Ishikawa (cell line): ENCODE results near the gene BRD3.

Source experiments
- CEBPB ChIP-seq: IDR thresholded peaks from 2 replicates; pipeline ENCODE4 v1.6.1; 2012
- CREB1 ChIP-seq: IDR thresholded peaks from 2 replicates; pipeline ENCODE4 v1.6.1; 2012; ENCODE audit warnings: low read depth
- EP300 ChIP-seq: IDR thresholded peaks from 2 replicates; pipeline ENCODE4 v1.6.1; 2012; ENCODE audit warnings: borderline replicate concordance
- FOXM1 ChIP-seq: IDR thresholded peaks from 2 replicates; pipeline ENCODE4 v1.6.1; 2012; ENCODE audit warnings: low read depth, borderline replicate concordance
- NFIC ChIP-seq: IDR thresholded peaks from 2 replicates; pipeline ENCODE4 v1.6.1; 2012
- TAF1 ChIP-seq: IDR thresholded peaks from 2 replicates; pipeline ENCODE4 v1.6.1; 2012; ENCODE audit warnings: low read depth, mild to moderate bottlenecking
- TCF12 ChIP-seq: IDR thresholded peaks from 2 replicates; pipeline ENCODE4 v1.6.1; 2012; ENCODE audit warnings: low read depth
- YY1 ChIP-seq: IDR thresholded peaks from 2 replicates; pipeline ENCODE4 v1.6.1; 2012; ENCODE audit warnings: low read depth
- TF ChIP-seq, protein P1 (sequence below): IDR thresholded peaks from 2 replicates; pipeline ENCODE4 v1.6.1; 2012; ENCODE audit warnings: low read depth, mild to moderate bottlenecking
- TF ChIP-seq, protein P2 (sequence below): IDR thresholded peaks from 2 replicates; pipeline ENCODE4 v1.6.1; 2012

DNA sequence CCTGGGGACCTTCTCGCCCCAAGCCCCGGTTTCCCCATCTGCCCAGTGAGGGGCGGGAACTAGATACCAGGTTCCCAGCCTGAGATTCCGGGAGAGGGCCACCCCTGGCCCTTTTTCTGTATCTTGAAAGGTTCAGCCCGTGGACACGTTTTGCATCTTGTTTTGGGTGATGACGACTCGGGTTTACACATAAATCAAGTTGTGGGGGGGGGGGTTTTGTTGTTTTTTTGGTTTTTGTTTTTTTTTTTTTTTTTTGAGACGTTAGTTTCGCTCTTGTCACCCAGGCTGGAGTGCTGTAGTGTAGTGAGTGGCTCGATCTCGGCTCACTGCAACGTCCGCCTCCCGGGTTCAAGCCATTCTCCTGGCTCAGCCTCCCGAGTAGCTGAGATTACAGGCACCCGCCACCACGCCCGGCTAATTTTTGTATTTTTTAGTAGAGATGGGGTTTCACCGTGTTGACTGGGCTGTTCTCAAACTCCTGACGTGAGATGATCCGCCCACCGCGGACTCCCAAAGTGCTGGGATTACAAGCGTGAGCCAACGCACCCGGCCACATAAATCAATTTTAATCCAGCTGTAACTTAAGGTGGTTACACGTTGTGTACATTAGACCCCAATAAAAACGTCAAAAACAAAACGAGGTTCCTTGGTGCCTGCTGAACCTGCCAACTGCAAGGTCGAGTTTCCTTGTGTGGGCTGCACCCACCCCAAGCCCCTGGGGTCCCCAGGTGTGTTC, 1.1 kb upstream of the BRD3 start:
- TF ChIP-seq NFIC (no peak), EP300 (no peak), TCF12 (no peak), TAF1 (no peak), CREB1 (no peak), CEBPB (no peak), FOXM1 (no peak), YY1 (no peak)
- TF ChIP-seq, protein P1, sequence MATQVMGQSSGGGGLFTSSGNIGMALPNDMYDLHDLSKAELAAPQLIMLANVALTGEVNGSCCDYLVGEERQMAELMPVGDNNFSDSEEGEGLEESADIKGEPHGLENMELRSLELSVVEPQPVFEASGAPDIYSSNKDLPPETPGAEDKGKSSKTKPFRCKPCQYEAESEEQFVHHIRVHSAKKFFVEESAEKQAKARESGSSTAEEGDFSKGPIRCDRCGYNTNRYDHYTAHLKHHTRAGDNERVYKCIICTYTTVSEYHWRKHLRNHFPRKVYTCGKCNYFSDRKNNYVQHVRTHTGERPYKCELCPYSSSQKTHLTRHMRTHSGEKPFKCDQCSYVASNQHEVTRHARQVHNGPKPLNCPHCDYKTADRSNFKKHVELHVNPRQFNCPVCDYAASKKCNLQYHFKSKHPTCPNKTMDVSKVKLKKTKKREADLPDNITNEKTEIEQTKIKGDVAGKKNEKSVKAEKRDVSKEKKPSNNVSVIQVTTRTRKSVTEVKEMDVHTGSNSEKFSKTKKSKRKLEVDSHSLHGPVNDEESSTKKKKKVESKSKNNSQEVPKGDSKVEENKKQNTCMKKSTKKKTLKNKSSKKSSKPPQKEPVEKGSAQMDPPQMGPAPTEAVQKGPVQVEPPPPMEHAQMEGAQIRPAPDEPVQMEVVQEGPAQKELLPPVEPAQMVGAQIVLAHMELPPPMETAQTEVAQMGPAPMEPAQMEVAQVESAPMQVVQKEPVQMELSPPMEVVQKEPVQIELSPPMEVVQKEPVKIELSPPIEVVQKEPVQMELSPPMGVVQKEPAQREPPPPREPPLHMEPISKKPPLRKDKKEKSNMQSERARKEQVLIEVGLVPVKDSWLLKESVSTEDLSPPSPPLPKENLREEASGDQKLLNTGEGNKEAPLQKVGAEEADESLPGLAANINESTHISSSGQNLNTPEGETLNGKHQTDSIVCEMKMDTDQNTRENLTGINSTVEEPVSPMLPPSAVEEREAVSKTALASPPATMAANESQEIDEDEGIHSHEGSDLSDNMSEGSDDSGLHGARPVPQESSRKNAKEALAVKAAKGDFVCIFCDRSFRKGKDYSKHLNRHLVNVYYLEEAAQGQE, result no peak
- TF ChIP-seq, protein P2, sequence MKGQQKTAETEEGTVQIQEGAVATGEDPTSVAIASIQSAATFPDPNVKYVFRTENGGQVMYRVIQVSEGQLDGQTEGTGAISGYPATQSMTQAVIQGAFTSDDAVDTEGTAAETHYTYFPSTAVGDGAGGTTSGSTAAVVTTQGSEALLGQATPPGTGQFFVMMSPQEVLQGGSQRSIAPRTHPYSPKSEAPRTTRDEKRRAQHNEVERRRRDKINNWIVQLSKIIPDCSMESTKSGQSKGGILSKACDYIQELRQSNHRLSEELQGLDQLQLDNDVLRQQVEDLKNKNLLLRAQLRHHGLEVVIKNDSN, result no peak
